ENCODE data around the gene HVCN1. TPM values are rescaled to one million over a fixed set of nuclear protein-coding genes. Genes with fewer than 3 reads are reported as not detected.
"Not testable (repeated sequence)": the region's sequence is repeated elsewhere in the genome, so short reads cannot be mapped to it uniquely, and the experiment has no call there.

Gene HVCN1, protein sequence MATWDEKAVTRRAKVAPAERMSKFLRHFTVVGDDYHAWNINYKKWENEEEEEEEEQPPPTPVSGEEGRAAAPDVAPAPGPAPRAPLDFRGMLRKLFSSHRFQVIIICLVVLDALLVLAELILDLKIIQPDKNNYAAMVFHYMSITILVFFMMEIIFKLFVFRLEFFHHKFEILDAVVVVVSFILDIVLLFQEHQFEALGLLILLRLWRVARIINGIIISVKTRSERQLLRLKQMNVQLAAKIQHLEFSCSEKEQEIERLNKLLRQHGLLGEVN
- total RNA-seq, result 0.33 and 2.1 TPM in 2 replicates

DNA sequence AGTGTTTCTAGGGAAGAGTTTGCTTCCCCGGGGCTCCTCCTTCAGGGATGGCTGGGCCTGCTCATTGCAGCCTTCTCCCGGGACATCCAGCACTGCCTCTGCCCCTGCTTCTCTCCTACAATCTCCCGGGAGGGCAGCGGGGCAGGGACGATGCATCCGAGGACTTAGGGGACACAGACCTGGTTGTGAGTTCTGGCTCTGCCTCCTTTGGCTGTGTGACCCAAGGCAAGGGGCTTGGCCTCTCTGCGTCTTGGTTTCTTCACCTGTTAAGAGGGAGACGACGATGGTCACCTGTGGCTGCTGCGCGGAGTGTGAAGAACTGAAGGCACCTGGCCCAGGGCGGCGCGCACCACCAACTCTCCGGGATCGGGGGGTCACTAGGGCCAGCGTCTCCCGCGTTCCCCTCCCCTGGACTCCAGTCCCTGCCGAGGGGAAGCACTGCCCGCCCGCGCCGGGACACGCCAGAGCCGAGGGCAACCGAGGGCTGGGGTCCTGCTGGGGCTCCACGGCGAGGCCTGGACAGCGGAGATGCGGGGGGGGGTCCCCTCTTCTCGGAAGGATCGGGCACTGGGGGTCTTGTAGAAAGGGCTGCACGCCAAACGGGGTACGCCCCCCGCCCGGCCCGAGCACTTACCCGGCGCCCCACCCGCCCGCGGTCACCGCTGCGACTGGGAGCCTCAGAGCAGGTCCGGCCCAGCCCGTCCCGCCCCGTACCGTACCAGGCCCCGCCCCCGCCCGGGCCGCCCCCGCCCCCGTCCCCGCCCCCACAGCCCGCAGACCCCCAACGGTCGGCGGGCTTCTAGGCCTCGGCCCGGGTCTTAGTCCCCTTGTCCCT, at the start of gene HVCN1:
HVCN1 (minus strand) TSS at position 670 of the 835 bp plus-strand sequence. CDS start 5,870 bp downstream, outside the sequence.
- H3K27me3 ChIP-seq (ENCODE audit: control insufficient read depth, insufficient read depth, low read length), result peaks cover 19% of the 10 kb centered on the region
- TF ChIP-seq, protein P1, sequence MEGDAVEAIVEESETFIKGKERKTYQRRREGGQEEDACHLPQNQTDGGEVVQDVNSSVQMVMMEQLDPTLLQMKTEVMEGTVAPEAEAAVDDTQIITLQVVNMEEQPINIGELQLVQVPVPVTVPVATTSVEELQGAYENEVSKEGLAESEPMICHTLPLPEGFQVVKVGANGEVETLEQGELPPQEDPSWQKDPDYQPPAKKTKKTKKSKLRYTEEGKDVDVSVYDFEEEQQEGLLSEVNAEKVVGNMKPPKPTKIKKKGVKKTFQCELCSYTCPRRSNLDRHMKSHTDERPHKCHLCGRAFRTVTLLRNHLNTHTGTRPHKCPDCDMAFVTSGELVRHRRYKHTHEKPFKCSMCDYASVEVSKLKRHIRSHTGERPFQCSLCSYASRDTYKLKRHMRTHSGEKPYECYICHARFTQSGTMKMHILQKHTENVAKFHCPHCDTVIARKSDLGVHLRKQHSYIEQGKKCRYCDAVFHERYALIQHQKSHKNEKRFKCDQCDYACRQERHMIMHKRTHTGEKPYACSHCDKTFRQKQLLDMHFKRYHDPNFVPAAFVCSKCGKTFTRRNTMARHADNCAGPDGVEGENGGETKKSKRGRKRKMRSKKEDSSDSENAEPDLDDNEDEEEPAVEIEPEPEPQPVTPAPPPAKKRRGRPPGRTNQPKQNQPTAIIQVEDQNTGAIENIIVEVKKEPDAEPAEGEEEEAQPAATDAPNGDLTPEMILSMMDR (IDR thresholded peaks at IDR 0.05; ENCODE audit: insufficient read depth, low read length, poor library complexity, severe bottlenecking), result no peak
- DNase-seq (ENCODE audit: low read depth), result no peak
- H3K4me3 ChIP-seq (ENCODE audit: low read depth, low read length), result peak within 1 kb of the TSS; percentile 50
- H3K36me3 ChIP-seq (ENCODE audit: control insufficient read depth, insufficient read depth, low read length), result no peaks in the 10 kb centered on the region

DNA sequence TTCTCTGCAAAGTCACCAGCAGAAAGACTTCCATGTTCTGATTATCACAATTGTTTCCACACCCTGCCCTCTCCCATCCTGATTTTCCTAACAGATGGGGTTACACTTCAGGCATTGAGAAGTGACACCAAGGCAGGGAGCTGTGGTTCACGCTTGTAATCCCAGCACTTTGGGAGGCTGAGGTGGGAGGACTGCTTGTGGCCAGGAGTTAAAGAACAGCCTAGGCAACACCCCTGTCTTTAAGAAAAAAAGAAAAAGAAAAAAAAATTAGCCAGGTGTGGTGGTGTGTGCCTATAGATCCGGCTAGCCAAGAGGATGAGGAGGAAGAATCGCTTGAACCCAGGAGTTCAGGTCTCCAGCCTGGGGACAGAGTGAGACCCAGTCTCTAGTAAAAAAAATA, 48.6 kb upstream of the HVCN1 start:
- no peaks in the 10 kb centered on the region for H3K36me3 ChIP-seq (ENCODE audit: control insufficient read depth, insufficient read depth, low read length)
- TF ChIP-seq, protein P1 (IDR thresholded peaks at IDR 0.05; ENCODE audit: insufficient read depth, low read length, poor library complexity, severe bottlenecking), result no peak
- DNase-seq (ENCODE audit: low read depth), result no peak
- no peak overlapping the region for H3K4me3 ChIP-seq (ENCODE audit: low read depth, low read length)
- H3K27me3 ChIP-seq (ENCODE audit: control insufficient read depth, insufficient read depth, low read length), result no peaks in the 10 kb centered on the region

DNA sequence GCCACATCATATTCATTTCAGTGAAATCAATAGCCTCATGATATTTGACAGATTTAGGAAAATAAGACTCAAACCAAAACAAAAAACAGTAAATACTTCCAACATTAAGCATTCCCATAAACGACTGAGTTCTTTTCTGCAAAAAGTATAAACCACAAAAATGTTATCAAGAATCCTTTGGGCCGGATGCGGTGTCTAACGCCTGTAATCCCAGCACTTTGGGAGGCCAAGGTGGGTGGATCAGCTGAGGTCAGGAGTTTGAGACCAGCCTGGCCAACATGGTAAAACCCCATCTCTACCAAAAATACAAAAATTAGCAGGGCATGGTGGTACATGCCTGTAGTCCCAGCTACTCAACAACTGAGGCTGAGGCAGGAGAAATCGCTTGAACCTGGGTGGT, 48.1 kb upstream of the HVCN1 start:
- DNase-seq (ENCODE audit: low read depth); H3K4me3 ChIP-seq (ENCODE audit: low read depth, low read length); H3K36me3 ChIP-seq (ENCODE audit: control insufficient read depth, insufficient read depth, low read length); H3K27me3 ChIP-seq (ENCODE audit: control insufficient read depth, insufficient read depth, low read length): not testable (repeated sequence)

DNA sequence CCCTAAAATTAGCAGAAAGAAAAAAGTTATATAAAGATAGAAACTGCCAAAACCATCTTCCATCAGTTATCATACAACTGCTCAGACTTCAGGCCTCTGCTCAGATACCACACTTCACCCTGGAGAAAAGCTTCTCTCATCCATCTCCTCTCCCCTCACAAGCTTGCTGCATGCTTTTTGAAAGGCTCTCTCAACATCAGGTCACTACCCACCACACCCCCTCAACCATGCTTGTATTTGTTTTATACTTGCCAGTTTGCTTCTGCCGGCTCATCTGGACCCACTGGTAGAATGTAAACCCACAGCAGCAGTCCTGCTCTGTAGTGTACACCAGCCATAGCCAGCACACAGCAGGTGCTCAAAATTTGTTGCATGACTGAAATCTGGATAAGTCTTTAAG, 45.0 kb upstream of the HVCN1 start:
- Histone ChIP-seq H3K4me3 (ENCODE audit: low read depth, low read length) (no peak overlapping the region), H3K27me3 (ENCODE audit: control insufficient read depth, insufficient read depth, low read length) (no peaks in the 10 kb centered on the region), H3K36me3 (ENCODE audit: control insufficient read depth, insufficient read depth, low read length) (no peaks in the 10 kb centered on the region)
- TF ChIP-seq, protein P1 (IDR thresholded peaks at IDR 0.05; ENCODE audit: insufficient read depth, low read length, poor library complexity, severe bottlenecking), result no peak
- no peak for DNase-seq (ENCODE audit: low read depth)

DNA sequence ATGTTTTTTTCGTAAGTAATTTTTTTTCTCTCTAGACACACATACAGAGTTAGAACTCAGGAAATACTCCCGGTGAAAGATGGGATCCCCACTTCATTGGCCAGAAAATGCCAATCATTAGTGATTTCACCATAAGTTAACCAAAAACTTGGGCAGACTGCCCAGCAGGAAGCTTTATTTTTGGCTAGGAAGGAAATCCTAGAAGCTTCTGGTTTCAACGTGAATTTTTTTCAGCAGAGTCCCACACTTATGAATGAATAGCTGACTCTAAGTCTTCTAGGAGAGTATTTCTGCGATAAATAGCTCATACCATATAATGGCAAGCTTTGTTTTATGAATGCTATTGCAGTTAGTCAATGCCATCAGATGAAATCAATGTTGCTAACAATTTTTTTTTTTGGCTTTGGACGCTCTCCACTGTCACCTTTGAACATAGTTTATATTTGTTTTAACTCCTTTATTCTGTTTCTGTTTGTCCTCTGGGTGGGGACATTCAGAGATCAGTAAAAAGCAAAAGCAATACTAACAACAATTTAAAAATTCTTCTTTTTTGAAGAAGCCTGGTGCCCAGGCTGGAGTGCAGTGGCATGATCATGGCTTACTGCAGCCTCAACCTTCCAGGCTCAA, 44.3 kb upstream of the HVCN1 start:
- Histone ChIP-seq H3K27me3 (ENCODE audit: control insufficient read depth, insufficient read depth, low read length) (no peaks in the 10 kb centered on the region), H3K4me3 (ENCODE audit: low read depth, low read length) (no peak overlapping the region), H3K36me3 (ENCODE audit: control insufficient read depth, insufficient read depth, low read length) (no peaks in the 10 kb centered on the region)
- TF ChIP-seq, protein P1 (IDR thresholded peaks at IDR 0.05; ENCODE audit: insufficient read depth, low read length, poor library complexity, severe bottlenecking), result no peak
- DNase-seq (ENCODE audit: low read depth), result no peak

DNA sequence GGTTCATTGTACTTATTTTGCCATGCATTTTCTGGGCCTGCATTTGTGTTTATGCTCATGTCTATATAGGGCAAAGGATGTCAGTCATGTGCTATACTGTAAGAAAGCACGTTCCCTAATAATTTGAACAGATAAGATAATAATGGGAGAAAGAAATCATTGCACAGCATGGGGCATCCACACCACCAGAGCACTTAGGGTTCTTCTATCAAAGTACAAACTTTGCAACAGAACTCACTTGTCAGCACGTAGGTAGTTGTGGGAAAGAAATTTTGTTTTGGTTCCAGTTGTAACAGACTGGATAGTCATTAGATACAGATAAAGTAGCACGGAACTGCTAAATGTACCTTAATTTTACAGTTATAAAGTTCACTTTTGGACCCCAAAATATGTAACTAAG, 43.7 kb upstream of the HVCN1 start:
- H3K36me3 ChIP-seq (ENCODE audit: control insufficient read depth, insufficient read depth, low read length), result no peaks in the 10 kb centered on the region
- DNase-seq (ENCODE audit: low read depth), result no peak
- no peaks in the 10 kb centered on the region for H3K27me3 ChIP-seq (ENCODE audit: control insufficient read depth, insufficient read depth, low read length)
- TF ChIP-seq, protein P1 (IDR thresholded peaks at IDR 0.05; ENCODE audit: insufficient read depth, low read length, poor library complexity, severe bottlenecking), result no peak
- H3K4me3 ChIP-seq (ENCODE audit: low read depth, low read length), result no peak overlapping the region

Data from kidney epithelial cell (primary cell).